Measurements from ENCODE around the gene CNTRL. TPM values are rescaled to one million over a fixed set of nuclear protein-coding genes. Genes with fewer than 3 reads are reported as not detected.

Gene CNTRL
- total RNA-seq, 1 experiment from 2014 or later = 11.6 TPM

DNA sequence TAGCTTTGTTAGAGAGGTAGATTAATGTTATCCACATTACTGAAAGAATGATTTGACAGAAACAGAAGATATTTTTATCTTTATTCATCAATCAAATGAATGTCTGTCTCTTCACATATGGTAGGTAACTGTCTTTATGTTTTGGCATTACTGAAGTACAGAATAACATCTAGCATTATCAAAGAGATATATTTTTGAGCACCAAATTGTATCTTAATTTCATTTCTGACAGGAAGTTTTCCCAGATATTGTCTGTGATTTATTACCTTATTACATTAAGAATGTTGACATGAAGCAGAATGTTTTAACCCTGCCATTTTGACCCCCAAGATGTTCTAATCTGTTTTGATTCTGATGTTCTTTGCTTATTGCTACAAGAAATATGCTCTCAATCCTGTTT lies 20.3 kb downstream of the CNTRL start:
- H2BK12ac ChIP-seq (ENCODE audit: insufficient read length, low read depth, low read length) = no peak overlapping the region
- Mint-ChIP-seq H3K4me3 (no peak overlapping the region), H3K4me1 (no peaks in the 10 kb centered on the region), H3K9me3 (peaks cover 4 to 12% of the 10 kb centered on the region in 2 experiments), H3K36me3 (ENCODE audit: insufficient read depth in 1 of 3, low read depth in 3 of 3) (peaks cover 18 to 33% (median 24%) of the 10 kb centered on the region in 3 experiments), H3K27me3 (ENCODE audit: low read depth) (peaks cover 3% of the 10 kb centered on the region; the same call in 1 of the 2 replicates), H3K27ac (no peak overlapping the region)
- no peaks in the 10 kb centered on the region for H3K23me2 ChIP-seq (ENCODE audit: insufficient read length, low read depth, low read length, poor library complexity, severe bottlenecking)
- H3T11ph ChIP-seq (ENCODE audit: low read length) = no peak overlapping the region
- no peak overlapping the region for H3K27ac ChIP-seq (ENCODE audit: insufficient read length, low read depth, low read length)
- no peak overlapping the region for H2BK20ac ChIP-seq (ENCODE audit: low read depth, low read length, poor library complexity, severe bottlenecking)
- H3K9ac ChIP-seq (ENCODE audit: extremely low read depth, insufficient read length, low read length) = no peak overlapping the region
- H3K18ac ChIP-seq (ENCODE audit: insufficient read length, low read depth, low read length) = no peak overlapping the region
- no peak overlapping the region for H2AFZ ChIP-seq (ENCODE audit: low read length)
- H2BK5ac ChIP-seq (ENCODE audit: insufficient read length, low read length) = no peak overlapping the region
- H2BK120ac ChIP-seq (ENCODE audit: low read depth, low read length, poor library complexity, severe bottlenecking) = no peak overlapping the region
- H3K4me2 ChIP-seq (ENCODE audit: insufficient read depth, insufficient read length, low read length) = no peak overlapping the region
- H2AK5ac ChIP-seq (ENCODE audit: insufficient read length, low read length) = no peak overlapping the region
- DNase-seq = no peak
- no peaks in the 10 kb centered on the region for H3K79me2 ChIP-seq (ENCODE audit: insufficient read depth, low read length)
- no peaks in the 10 kb centered on the region for H3K9me3 ChIP-seq (ENCODE audit: control insufficient read depth, low read depth, low read length)
- H4K5ac ChIP-seq (ENCODE audit: insufficient read length, low read depth, low read length) = no peak overlapping the region
- no peak overlapping the region for H3K14ac ChIP-seq (ENCODE audit: insufficient read depth, low read length)
- H3K56ac ChIP-seq (ENCODE audit: insufficient read length, low read depth, low read length) = no peak overlapping the region
- no peak overlapping the region for H3K23ac ChIP-seq (ENCODE audit: insufficient read length, low read depth, low read length)
- no peak overlapping the region for H2BK15ac ChIP-seq (ENCODE audit: low read depth, low read length)
- H3K4me1 ChIP-seq (ENCODE audit: insufficient read depth, low read length) = no peaks in the 10 kb centered on the region
- no peak overlapping the region for H3K4ac ChIP-seq (ENCODE audit: low read depth, low read length)
- no peaks in the 10 kb centered on the region for H3K79me1 ChIP-seq (ENCODE audit: insufficient read depth, low read depth, low read length, poor library complexity, severe bottlenecking)
- no peaks in the 10 kb centered on the region for H3K27me3 ChIP-seq (ENCODE audit: insufficient read depth, low read length)
- no peak for TF ChIP-seq CTCF (conservative IDR thresholded peaks at IDR 0.05)
- H4K8ac ChIP-seq (replicated peaks; ENCODE audit: insufficient read length, low read depth, low read length) = no peak overlapping the region
- H4K91ac ChIP-seq (ENCODE audit: insufficient read length, low read depth, low read length) = no peak overlapping the region
- H4K20me1 ChIP-seq (ENCODE audit: control insufficient read depth, insufficient read depth, insufficient read length) = no peaks in the 10 kb centered on the region
